ENCODE data around the gene BORCS6.

The BORCS6 gene

GRCh38 chr17:8166731-8167130, 23.2 kb downstream of the BORCS6 start:
- no peak for TF ChIP-seq CTCF (IDR thresholded peaks at IDR 0.05; ENCODE audit: insufficient read depth, low read depth, low read length, missing control alignments)
- H3K4me3 ChIP-seq (ENCODE audit: low read depth, low read length): no peak overlapping the region
- DNase-seq (ENCODE audit: low read depth): no peak

- no peak for DNase-seq (ENCODE audit: low read depth)
- no peak for TF ChIP-seq CTCF (IDR thresholded peaks at IDR 0.05; ENCODE audit: insufficient read depth, low read depth, low read length, missing control alignments)
- H3K4me3 ChIP-seq (ENCODE audit: low read depth, low read length): no peak overlapping the region
Measured at GRCh38 chr17:8164815-8165131, 25.2 kb downstream of the BORCS6 start.

GRCh38 chr17:8163978-8164814, 25.8 kb downstream of the BORCS6 start:
- DNase-seq (ENCODE audit: low read depth): peak; percentile 53
- no peak for TF ChIP-seq CTCF (IDR thresholded peaks at IDR 0.05; ENCODE audit: insufficient read depth, low read depth, low read length, missing control alignments)
- H3K4me3 ChIP-seq (ENCODE audit: low read depth, low read length): no peak overlapping the region

GRCh38 chr17:8162997-8163977, 26.7 kb downstream of the BORCS6 start:
- H3K4me3 ChIP-seq (ENCODE audit: low read depth, low read length): peak overlapping the region; percentile 74
- DNase-seq (ENCODE audit: low read depth): no peak
- TF ChIP-seq CTCF (IDR thresholded peaks at IDR 0.05; ENCODE audit: insufficient read depth, low read depth, low read length, missing control alignments): no peak

GRCh38 chr17:8162233-8162996, 27.6 kb downstream of the BORCS6 start, which contains the start of gene VAMP2:
Gene VAMP2 (minus strand): TSS chr17:8162948. CDS start chr17:8162879, 69 bp downstream.
- peak within 1 kb of the TSS; percentile 78 for H3K4me3 ChIP-seq (ENCODE audit: low read depth, low read length)
- DNase-seq (ENCODE audit: low read depth): peak; percentile 82
- TF ChIP-seq CTCF (IDR thresholded peaks at IDR 0.05; ENCODE audit: insufficient read depth, low read depth, low read length, missing control alignments): no peak

Measured in GM12865 (cell line).